ENCODE results near the gene RAI2. TPM values are rescaled to one million over a fixed set of nuclear protein-coding genes. Genes with fewer than 3 reads are reported as not detected.

Gene RAI2
- total RNA-seq, 1 experiment from 2014 or later: 0.86 TPM

DNA sequence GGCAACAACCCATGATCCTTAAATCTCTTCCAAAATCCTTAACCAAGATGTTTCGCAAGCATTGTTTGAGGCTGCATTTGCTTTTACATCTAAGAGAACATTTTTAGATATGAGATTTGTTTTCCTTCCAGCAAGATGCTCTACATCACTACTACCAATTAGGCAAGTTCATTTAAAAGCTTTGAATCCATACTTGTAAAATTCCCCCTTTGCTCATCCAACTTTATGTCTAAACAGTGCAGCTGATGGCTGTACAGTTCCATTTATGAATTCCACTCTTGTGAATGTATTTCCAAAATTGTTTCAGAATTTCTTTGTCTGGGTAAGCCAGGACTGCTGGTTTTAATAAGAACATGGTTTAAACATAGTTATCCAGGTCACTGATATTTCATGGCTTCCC is 31.5 kb downstream of the RAI2 start:
- DNase-seq (ENCODE audit: low read depth): no peak

GRCh38 chrX:17828171-17828570 is 32.9 kb downstream of the RAI2 start:
- DNase-seq (ENCODE audit: low read depth): no peak

DNA sequence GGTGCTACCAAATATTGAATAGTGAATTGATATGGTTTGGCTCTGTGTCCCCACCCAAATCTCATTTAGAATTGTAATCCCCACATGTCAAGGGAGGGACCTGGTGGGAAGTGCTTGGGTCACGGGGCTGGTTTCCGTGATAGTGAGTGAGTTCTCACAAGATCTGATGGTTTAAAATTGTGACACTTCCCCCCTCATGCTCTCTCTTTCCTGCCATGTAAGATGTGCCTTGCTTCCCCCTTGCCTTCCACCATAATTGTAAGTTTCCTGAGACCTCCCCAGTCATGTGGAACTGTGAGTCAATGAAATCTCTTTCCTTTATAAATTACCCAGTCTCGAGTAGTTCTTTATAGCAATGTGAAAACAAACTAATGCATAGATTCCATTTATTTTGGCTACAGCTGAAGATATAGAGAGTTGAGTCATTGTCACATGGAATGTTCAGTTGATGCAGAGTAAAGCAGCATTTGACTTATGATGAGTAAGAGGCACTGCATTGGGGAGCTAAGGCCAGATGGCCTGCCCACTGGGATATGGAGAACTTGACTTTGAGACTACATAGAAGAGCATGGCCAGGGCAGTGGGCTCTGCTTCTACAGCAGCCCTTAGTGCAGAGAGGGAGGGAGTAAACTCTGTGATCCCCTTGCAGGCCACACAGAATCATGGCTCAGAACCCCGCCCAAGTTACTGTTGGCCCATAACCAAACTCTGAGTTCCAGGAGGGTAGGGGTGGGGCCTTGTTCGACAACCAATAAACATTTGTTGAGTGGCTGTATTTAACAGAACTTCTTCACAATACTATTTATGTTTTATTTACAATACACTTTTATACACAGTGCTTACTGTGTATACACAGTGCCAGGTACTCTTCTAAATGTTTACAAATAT is 34.2 kb downstream of the RAI2 start:
- peak; percentile 12 for DNase-seq (ENCODE audit: low read depth)

DNA sequence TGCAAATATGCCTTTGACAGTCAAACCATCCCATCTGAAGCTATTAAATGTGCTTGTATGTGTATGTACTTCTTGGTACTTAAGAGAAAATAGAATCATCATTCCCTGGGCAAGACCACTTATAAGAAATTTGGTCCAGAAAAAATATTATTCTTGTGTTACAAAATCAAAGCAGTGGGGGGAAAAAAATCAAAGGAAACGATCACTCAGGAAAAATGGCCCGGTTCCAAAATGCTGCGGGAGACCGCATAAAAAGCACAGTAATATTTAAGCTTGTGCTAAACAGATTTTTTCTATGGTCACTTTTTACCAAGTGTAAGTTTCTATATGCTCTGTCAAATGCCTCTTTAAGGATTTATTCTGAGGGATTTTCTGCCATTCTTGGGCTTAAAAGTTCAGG is 36.1 kb downstream of the RAI2 start:
- DNase-seq (ENCODE audit: low read depth): no peak

- no peak for DNase-seq (ENCODE audit: low read depth)
Observed at GRCh38 chrX:17822351-17822750, 38.7 kb downstream of the RAI2 start.

DNA sequence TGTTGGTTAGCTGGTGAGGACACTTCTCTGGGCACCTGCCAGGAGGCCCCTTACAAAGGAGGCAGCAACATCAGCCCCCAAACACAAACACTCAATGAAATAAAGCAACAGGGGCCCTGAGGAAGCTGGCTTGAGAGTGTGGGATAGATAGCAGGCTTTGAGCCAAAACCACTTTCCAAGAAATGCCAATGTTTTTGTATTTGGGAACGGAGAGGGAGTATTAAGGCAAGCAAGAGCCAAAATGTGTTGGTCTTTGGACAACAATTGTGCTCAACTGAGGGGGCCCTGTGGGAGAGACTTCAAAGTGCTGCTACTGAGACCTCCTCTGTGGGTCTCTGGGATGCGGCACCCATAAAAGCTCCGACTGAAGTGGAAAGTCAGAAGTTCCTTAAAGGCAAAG is 41.0 kb downstream of the RAI2 start:
- DNase-seq (ENCODE audit: low read depth): no peak

GRCh38 chrX:17818726-17819125 is 42.4 kb downstream of the RAI2 start:
- DNase-seq (ENCODE audit: low read depth): no peak

- DNase-seq (ENCODE audit: low read depth): no peak
Observed at GRCh38 chrX:17817251-17817650, 43.8 kb downstream of the RAI2 start.

DNA sequence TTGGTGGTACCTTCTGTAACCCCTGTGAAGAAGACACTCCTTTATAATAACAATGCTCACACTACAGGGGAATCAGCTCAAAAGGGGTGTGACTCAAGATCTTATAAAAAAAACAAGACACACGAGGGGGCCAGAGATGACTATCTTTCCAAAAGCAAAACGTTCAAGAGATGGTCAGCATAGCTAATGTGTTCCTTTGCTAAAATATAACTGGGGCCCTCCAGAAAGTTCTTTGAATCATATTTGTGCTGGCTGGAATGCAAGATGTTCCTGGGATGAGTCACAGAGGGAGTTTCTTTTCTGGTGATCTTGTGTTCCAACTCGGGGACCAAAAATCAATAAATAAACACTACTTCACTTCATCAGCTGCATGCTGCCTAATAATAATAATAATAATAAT is 46.5 kb downstream of the RAI2 start:
- peak; percentile 17 for DNase-seq (ENCODE audit: low read depth)

- DNase-seq (ENCODE audit: low read depth): no peak
Observed at GRCh38 chrX:17814059-17814458, 47.0 kb downstream of the RAI2 start.

GRCh38 chrX:17813277-17813676 is 47.8 kb downstream of the RAI2 start:
- no peak for DNase-seq (ENCODE audit: low read depth)

- DNase-seq (ENCODE audit: low read depth): no peak
Observed at GRCh38 chrX:17812763-17813162, 48.3 kb downstream of the RAI2 start.

DNA sequence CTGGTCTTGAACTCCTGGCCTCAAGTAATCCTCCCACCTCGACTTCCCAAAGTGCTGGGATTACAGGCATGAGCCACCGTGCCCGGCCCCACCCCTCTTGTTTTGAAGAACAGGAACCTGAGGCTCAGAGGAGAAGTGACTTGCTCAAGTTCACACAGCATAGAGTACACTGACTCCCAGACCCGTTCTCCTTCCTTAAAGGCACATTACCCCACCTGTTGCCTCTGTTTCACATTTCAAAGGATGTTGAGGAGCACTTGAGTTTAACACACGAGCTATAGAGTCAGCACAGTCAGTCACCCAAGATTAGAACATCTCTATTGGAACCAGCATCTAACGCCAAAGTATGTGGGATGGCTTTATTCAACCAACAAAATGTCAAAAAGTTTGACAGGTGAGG is 51.1 kb downstream of the RAI2 start:
- no peak for DNase-seq (ENCODE audit: low read depth)

DNA sequence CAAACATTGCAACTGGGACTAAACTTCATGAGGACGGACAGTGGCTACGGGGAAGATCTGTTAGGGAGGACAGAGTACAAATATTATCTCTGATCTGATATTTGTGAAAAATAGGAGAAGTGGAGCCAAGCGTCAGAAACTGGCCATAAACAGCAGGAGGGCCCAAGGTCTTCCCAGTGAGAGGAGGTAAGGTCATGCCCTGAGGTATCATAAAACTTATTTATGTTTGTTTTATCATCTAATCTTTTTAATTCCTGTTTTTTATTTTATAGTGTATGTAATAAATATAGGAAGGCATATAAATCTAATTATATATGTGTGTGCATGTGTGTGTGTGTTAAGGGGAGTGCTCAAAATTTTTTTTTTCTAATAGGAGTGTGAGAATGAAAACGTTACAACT is 51.8 kb downstream of the RAI2 start:
- no peak for DNase-seq (ENCODE audit: low read depth)

DNA sequence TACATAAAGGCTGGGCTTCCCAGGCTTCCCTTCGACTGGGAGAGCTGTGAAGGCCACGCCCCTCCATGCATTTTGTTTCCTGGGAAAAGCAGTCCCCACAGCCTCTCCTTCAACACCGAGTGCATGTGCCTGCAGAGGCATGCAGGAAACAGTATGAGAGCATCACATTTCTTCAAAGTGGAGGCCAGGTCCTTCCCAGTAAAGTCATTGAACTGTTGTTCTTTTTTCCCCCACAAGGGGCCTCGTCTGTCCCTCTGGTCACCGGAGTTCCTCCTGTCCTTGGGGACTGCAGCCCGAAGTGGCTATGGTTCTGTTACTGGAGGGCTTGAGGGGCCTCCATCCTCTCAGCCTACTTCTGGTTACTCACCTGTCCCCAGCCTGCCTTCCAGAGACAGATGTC is 56.0 kb downstream of the RAI2 start:
- DNase-seq (ENCODE audit: low read depth): no peak

- no peak for DNase-seq (ENCODE audit: low read depth)
Observed at GRCh38 chrX:17803449-17803848, 57.6 kb downstream of the RAI2 start.

- DNase-seq (ENCODE audit: low read depth): peak; percentile 3
Observed at GRCh38 chrX:17802756-17803155, 58.3 kb downstream of the RAI2 start.

DNA sequence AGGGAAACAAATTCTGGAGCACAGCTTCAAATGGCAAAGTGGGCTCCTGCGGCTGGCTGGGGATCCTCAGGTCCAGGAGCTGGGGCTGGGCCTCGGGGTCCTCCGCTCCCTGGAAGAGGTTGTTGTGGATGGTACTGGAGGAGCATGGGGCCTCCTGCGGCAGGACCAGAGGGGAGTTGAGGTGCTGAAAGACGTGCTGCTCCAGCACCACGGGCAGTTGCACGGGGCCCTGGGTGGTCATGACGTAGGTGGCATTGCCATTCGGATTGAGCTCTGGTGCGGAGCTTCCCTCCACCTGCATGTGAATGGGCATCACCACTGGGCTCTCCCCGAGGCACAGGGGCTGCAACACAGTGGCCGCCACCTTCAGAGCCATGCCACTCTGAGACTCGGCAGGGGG is 59.7 kb downstream of the RAI2 start:
- no peak for DNase-seq (ENCODE audit: low read depth)

DNA sequence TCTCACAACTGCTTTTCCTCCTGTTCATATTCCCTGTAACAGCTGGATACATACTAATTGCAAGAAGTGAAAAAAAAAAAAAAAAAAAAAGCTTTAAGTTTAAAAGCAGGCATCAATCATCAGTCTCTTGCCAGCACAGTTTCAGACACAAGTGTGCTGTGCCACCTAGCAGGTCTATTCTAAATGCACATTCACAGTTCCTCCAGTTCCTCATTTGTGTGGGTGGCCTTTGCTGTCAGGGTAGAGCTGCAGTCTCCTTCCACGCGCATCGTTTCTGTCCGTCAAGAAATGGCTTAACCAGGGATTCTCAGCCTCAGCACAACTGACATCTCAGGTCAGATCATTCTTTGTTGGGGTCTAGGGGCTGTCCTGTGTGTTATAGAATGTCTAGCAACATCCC is 62.2 kb downstream of the RAI2 start:
- no peak for DNase-seq (ENCODE audit: low read depth)

DNA sequence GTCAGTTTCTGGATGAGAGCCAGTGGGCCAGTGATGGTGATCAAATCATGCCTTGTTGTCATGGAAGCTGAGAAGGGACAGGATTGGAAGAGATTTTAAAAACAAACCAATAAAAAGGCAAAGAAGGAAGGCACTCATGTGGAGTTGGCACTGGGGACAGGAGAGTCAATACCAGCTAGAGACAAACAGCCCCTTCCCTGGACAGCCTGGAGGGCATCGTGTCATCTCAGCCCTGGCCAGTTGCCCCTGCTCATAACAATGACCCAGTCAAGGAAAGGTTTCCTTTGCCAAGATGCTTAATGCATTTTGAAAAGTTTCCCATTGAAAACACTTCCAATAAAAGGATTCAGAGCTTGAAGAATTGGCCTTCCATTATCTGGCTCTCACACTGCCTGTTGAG is 68.3 kb downstream of the RAI2 start:
- DNase-seq (ENCODE audit: low read depth): no peak

- DNase-seq (ENCODE audit: low read depth): no peak
Observed at GRCh38 chrX:17788956-17789562, 72.0 kb downstream of the RAI2 start.

DNA sequence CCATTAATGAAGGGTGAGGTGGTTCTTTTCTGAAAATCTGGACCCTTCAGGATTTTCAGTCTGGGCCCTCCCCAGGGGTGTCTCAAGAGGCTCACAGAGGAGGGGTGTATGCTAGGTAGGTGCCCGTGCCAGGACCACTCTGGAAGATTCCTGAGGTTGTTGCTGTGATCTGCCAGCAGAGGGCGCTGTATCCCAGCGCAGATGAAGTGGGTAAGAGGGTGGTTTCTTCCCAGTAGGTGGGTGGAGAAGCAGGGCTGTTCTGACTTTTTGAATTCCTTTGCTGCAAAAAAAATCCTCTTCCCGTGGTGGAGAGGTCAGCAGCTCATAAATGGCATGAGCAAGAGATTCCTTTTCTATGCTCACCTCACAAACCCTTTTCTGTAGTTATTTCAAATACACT is 72.7 kb downstream of the RAI2 start:
- peak; percentile 38 for DNase-seq (ENCODE audit: low read depth)

- DNase-seq (ENCODE audit: low read depth): no peak
Observed at GRCh38 chrX:17787557-17787956, 73.5 kb downstream of the RAI2 start.

Measured in Daoy (cell line).